Activated naive CD4-positive, alpha-beta T cell (primary cell): ENCODE results near the gene BORCS6.
"Not testable (repeated sequence)": the region's sequence is repeated elsewhere in the genome, so short reads cannot be mapped to it uniquely, and the experiment has no call there.

Source experiments
- DNase-seq, 4 experiments: peaks; one replicate each; lab custom pipeline; 2025; lab: John Stamatoyannopoulos, UW

The BORCS6 gene

GRCh38 chr17:8189711-8190477 is at the start of gene BORCS6:
Gene BORCS6 (minus strand): TSS chr17:8190180. CDS start chr17:8190140, 40 bp downstream.
- DNase-seq, result peak; percentile 78 to 90 (median 82)

- no peak for DNase-seq
These were observed 47.9 kb upstream of the BORCS6 start for GRCh38 chr17:8237886-8238285.

DNA sequence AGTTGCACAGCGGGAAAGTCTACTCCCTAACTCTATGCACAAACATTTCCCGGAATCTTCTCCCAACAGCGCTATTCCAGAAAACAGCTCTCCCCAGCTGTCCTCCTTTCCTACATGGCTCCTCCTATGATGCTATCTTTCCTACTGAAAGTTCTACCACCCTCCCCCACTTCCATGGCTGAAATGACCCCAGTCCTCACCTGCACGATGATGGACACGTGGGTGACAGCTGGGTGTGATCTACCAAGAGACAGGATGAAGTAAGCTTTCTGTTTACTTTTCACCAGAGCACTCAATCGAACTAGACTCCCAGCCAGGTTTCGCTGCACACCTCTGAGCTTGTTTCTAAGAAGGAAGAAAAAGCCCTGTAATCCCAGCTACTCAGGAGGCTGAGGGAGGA is 47.2 kb upstream of the BORCS6 start:
- no peak for DNase-seq

- no peak for DNase-seq
These were observed 45.7 kb upstream of the BORCS6 start for GRCh38 chr17:8235676-8236075.

GRCh38 chr17:8234361-8235270 is 44.6 kb upstream of the BORCS6 start:
- no peak for DNase-seq

GRCh38 chr17:8231701-8232100 is 41.7 kb upstream of the BORCS6 start:
- DNase-seq, result no peak

- no peak for DNase-seq
These were observed 37.2 kb upstream of the BORCS6 start for GRCh38 chr17:8227238-8227581.

GRCh38 chr17:8226536-8227237 is 36.7 kb upstream of the BORCS6 start:
- DNase-seq, result peak in 1 of 4 experiments; percentile 22

- peak; percentile 13 to 38 (median 30) for DNase-seq
These were observed 36.0 kb upstream of the BORCS6 start for GRCh38 chr17:8225813-8226535.

DNA sequence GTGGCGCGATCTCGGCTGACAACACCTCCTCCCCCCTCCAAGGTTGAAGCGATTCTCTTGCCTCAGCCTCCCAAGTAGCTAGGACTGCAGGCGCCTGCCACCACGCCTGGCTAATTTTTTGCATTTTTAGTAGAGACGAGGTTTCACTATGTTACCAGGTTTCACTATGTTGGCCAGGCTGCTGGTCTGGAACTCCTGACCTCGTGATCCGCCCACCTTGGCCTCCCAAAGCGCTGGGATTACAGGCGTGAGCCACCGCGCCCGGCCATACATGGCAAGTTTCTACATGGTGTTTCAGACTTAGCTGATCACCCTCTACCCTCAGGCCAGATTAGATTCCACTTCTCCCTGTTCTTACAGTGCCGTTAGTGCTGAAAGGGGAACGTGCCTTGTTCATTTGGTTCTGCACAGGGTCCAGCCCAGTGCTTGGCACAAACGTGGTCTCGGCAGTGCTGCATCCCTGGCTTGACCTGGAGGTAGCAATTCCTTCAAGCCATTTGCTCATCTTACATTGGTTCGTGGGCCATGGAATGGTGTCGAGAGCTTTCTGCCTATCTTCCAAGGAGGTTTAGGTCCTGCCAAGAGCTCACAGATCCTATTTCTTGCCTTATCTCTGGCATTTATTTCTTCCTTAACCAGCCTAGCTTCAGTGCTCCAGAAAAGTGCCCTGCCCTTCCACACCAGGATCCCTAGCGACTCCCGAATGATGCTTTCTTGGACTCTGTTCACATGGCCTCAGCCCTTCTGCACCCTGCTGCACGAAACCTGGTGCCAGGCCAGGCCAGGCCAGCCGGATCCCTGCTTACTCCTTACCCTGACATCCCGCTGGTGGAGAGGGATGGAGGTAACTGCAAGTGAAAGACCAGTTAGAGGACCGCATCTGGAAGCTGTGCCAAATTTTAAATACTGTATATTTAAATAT is 35.2 kb upstream of the BORCS6 start:
- peak in 1 of 4 experiments; percentile 11 for DNase-seq

DNA sequence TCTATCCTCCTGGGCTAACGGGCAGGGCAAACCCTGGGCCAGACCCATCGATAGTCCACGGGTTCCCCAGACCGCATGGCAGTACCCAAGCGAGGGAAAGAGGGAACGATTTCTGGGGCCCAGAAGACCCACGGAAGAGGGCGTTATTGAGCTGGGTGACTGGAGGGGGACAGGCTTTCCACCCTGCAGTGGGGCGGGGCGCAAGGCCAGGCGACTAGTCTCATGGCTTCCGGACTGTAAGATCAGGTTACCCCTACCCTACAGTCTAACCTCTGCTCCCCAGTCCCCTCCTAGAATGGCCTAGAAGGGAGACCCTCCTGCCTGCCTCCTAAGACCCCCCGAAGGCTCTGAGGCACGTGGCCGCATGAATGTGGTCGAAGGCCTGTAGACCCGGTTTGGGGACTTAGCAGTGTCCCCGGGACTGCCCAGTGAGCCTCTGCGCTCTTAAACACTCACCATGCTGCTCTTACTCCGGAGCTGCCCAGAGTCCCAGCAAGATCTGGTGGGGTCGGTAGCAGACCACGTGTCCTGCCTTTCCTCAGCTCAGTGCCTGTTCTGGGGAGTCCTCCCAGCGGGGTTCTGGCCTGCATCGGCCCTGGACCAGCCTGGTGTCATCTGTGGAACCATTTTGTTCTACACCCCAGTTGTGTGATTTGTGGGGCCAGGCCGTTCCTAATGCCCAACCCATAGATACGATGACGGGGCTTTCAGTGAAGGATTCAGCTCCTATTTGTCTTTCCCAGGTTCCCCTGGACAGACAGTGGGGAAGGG is 33.6 kb upstream of the BORCS6 start:
- DNase-seq, result peak in 1 of 4 experiments; percentile 42

- DNase-seq, result peak; percentile 87 to 92 (median 92)
These were observed 32.8 kb upstream of the BORCS6 start for GRCh38 chr17:8222630-8223355.

GRCh38 chr17:8222380-8222629 is 32.3 kb upstream of the BORCS6 start:
- DNase-seq, result no peak

DNA sequence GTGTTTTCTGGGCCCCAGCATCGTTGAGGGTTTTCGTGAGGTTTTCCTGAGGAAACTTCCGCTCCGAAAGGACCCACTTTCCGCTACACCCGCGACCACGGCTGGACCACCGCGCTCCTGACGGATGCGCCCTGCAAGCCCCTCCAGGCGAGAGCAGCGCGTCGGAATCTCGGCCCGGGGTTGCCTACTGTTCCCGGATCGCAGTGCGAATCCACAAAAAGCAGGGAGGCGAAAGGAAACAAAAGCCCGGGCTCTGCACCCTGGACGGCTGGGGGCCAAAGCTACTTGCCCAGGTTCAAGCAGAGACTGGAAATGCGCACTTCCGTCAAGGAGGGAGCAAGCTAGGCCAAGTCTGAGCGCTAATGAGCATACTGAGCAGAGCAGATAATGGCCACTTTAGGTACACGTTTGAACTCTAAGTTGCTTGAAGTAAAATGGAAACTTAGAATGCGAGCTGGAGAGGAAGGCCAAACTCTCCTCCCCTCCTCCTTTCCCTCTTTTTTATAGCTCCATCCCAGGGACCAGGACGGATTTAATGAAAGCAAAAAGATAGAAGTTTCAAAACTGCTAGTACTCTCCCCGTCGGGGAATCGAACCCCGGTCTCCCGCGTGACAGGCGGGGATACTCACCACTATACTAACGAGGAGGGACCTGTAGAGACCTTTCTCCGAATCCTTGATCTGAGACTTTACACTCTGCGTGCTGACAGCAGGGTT is 31.8 kb upstream of the BORCS6 start:
- DNase-seq, result peak; percentile 85 to 96 (median 87)

- peak; percentile 75 to 95 (median 90) for DNase-seq
These were observed 31.0 kb upstream of the BORCS6 start for GRCh38 chr17:8220783-8221662.

DNA sequence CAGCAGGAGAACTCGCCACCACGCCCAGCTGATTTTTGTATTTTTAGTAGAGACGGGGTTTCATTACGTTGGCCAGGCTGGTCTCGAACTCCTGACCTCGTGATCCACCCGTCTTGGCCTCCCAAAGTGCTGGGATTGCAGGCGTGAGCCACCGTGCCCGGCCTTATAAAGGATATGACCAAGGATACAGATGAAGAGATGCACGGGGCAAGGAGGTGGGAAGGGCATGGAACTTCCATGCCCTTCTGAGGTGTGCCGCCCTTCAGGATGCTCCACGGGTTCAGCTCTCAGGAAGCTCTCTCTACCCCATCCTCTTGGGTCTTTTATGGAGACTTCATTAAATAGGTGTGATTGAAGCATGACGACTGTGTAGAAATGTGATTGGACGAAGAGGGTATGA is 24.0 kb upstream of the BORCS6 start:
- DNase-seq, result not testable (repeated sequence)

DNA sequence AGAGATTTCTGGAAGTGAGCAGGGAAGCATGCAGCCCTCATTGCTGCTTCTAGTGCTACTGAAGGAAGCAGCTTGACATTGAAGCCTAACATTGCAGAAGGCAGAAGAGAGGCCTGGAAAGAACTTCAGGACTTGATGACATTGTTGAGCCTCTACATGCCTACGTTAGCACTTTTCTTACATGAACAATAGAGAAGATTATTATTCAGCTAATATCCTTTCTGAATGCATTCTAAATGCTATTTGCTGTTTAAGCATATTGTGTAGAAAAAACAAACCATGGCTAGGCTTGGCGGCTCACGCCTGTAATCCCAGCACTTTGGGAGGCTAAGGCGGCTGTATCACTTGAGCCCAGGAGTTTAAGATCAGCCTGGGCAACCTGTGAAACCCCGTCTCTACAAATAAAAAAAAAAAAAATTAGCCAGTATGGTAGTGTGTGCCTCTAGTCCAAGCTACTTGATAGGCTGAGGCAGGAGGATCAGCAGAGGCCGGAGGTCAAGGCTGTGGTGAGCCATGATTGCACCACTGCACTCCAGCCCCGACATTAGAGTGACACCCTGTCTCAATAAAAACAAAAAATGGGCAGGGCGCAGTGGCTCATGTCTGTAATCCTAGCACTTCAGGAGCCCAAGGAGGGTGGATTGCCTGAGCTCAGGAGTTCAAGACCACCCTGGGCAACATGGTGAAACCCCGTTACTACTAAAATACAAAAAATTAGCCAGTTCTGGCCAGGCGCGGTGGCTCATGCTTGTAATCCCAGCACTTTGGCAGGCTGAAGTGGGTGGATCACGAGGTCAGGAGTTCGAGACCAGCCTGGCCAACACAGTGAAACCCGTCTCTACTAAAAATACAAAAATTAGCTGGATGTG is 22.6 kb upstream of the BORCS6 start:
- no peak for DNase-seq
